ENCODE measurements around the gene LTBP4.
A peak's percentile ranks its signal among the peaks of the same experiment; 100 is the strongest.
"Not testable (repeated sequence)": the region's sequence is repeated elsewhere in the genome, so short reads cannot be mapped to it uniquely, and the experiment has no call there.

Gene LTBP4

DNA sequence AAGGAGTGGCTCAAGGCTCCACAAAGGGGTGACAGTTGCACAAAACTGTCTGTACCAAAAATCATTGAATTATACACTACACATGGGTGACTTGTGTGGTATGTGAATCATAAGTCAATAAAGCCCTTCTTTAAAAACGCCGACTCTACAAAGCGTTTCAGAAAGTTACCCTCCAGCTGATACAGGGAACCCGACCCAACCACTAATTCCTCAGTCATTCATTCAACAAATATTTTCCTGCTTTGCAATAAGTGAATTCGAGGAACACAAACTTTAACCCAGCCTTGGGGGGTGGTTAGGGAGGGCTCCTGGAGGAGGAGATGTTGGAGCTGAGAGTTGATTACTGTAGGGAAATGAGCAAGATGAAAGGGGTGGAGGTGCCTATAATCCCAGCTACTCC lies 32.0 kb downstream of the LTBP4 start:
- no peak for DNase-seq

- no peak for DNase-seq
Observed at GRCh38 chr19:40638327-40638726, 37.2 kb downstream of the LTBP4 start.

DNA sequence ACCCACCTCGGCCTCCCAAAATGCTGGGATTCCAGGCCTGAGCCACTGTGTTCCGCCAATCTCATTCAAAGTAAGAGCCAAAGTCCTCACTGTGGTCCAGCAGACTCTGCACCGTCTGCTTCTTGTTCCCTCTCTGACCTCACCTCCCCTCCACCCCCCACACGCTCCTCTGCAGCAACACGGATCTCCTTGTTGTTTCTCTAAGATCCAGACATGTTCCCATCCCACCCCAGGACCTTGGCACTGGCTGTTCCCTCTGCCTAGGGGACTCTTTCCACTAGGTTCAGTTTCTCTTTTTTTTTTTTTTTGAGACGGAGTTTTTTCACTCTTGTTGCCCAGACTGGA lies 38.4 kb downstream of the LTBP4 start:
- no peak for DNase-seq

DNA sequence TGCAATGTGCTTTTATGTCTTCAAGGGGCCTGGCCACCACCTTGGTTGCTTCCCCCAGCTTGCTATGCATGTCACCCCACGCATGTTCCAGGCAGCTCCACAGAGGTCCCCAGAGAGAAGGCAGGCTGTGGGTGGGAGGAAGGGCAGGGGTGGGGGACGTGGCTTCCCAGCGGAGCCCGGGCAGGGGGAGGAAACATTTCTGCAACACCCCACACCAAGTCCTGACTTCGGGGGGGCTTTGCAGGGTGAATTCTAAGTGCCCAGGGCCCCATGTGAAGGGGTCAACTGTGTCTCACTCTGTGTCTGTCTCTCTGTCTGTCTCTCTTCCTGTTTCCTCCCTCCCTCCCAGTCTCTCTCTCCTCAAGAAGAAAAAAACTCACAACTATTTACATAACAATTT lies 39.6 kb downstream of the LTBP4 start:
- DNase-seq: no peak

DNA sequence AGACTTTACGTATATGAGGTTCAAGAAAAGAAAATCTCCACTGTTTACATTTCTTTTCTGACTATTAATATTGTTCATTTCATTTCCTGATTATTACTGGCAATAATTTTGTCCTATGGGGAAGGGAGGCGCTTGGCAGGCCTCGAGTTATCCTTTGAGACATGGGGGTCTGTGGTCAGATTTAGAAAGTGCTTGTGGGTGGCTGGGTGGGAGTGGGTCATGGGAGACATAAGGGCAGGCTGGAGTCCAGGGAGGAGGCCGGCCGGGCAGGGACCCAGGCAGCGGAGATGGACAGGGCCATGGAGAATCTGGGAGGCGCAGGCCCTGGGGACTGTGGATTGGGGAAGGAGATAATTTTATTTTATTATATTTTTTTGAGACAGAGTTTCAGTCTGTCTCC lies 40.1 kb downstream of the LTBP4 start:
- DNase-seq: no peak

DNA sequence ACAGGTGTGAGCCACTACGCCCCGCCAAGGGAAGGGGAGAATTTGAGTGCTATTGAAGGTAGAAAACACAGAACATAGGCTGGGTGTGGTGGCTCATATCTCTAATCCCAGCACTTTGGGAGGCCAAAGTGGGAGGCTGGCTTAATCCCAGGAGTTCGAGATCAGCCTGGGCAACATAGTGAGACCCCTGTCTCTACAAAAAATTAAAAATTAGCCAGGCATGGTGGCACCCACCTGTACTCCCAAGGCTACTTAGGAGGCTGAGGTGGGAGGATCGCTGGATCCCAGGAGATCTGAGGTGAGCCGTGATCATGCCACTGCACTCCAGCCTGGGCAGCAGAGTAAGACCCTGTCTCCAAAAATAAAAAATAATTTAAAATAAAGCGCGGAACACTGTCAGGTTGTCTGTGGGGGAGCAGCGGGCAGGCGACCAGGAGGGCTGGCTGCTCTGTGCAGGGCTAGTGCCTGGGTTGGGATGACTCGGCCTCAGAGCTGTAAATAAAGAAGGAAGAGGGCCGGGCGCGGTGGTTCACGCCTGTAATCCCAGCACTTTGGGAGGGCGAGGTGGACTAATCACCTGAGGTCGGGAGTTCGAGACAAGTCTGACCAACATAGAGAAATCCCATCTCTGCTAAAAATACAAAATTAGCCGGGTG lies 41.0 kb downstream of the LTBP4 start:
- DNase-seq: no peak

DNA sequence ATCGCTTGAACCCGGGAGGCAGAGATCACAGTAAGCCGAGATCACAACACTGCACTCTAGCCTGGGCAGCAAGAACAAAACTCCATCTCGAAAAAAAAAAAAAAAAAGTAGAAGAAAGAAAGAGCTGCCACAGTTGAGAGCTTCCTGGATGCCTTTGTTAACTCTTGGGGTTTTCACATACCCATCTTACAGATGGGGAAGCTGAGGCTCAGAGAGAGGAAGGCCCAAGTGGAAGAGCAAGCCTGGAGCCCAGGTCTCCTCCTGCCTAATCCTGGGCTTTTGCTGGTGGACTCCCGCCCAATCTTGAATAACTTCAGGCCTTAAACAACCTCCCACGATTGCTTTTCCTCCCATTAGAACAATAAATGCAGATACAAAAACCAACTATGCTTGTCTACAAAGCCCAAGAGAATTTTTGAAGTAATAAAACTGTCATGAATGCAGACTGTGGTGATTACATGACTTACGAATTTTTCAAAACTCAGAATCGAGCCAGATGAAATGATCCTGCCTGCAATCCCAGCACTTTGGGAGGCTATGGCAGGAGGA lies 41.7 kb downstream of the LTBP4 start:
- no peak for DNase-seq

DNA sequence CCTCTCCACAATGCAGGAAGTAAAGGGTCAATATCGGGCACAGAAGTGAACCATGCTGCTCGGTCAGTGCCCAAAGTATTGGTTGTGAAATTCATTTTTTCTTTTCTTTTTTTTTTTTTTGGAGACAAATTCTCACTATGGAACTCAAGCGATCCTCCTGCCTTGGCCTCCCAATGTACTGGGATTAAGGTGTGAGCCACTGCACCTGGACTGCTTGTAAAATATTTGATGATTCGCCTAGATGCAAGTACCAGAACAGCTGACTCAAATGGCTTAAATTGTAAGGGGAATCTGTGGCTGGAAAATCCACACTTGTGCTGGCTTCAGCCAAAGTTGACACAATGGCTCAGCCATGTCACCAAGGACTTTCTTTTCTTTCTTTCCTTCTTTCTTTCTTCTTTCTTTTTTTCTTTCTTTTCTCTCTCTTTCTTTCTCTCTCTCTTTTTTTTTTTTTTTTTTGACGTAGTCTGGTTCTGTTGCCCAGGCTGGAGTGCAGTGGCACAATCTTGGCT lies 45.6 kb downstream of the LTBP4 start:
- no peak for DNase-seq

DNA sequence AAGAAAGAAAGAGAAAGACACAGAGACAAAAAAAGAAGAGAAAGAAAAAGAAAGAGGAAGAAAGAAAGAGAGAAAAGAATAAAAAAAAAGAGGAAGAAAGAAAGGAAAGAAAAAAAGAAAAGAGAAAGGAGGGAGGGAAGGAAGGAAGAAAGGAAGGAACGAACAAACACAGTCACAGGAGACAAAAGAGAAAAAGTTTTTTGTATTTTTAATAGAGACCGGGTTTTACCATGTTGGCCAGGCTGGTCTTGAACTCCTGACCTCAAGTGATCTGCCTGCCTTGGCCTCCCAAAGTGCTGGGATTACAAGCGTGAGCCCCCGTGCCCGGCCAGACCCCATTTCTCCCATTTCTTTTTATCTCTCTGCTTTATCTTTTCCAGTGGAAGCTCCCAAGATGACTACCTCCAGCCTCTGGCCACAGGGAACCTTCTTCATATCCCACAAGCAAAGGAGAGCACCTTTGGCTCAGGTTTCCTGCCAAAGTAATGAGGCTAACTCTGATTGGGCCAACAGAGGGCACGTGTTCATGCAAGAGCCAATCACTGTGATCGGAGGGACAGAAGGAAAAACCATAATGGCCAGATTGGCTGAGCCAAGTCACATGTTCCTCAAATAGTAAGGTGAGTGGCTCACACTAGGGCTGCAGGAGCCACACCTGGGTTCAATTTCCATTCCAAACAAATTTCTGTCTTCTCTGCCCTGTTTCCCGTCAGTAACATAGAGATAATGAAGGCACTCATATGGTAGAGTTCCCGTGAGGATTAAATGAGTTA lies 48.9 kb downstream of the LTBP4 start:
- not testable (repeated sequence) for DNase-seq

- DNase-seq: no peak
Observed at GRCh38 chr19:40650749-40651305, 49.7 kb downstream of the LTBP4 start.

DNA sequence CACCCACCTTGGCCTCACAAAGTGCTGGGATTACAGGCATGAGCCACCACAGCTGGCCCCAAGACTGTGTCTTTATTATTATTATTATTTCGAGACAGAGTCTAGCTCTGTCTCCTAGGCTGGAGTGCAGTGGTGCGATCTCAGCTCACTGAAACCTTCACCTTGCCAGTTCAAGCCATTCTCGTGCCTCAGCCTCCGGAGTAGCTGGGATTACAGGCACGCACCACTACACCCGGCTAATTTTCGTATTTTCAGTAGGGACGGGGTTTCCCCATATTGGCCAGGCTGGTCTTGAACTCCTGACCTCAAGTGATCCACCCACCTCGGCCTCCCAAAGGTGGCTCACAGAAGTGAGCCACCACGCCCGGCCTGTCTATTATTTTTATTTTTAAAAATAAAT lies 51.1 kb downstream of the LTBP4 start:
- not testable (repeated sequence) for DNase-seq

DNA sequence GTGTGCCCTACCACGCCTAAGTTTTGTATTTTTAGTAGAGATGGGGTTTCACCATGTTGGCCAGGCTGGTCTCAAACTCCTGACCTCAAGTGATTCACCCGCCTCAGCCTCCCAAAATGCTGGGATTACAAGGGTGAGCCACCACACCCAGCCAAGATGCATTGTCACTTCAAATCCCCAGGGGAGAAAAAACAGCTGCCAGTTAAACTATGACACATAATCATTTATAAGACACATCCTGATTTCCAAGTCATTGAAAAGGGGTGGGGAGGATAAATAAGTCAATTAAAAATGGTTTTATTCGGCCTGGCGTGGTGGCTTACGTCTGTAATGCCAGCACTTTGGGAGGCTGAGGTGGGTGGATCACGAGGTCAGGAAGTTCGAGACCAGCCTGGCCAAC lies 54.5 kb downstream of the LTBP4 start:
- not testable (repeated sequence) for DNase-seq

DNA sequence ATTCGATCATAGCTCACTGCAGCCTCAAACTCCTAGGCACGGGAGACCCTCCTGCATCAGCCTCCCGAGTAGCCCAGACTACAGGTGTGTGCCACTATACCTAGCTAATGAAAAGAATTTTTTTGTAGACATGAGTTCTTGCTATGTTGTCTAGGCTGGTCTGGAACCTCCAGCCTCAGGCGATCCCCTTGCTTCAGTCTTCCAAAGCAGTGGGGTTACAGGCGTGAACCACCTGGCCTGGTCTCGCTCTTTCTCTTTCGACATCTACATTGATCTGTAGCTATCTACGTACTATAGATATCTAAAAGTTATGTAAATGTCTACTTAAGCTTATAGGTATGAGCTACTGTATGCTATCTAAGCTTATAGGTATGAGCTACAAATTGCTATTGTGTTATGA lies 56.9 kb downstream of the LTBP4 start:
- no peak for DNase-seq

DNA sequence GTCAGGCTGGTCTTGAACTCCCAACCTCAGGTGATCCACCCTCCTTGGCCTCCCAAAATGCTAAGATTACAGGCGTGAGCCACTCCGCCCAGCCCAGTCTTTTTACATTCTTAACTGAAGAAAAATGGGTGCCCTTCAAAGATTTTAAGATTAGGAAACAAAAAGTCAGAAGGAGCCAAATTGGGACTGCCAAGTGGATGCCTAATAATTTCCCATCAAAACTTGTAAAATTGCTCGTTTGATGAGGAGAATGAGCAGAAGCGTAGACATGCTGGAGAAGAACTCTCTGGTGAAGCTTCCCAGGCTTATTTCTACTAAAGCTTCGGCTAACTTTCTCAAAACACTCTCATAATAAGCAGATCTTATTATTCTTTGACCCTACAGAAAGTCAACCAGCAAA lies 57.9 kb downstream of the LTBP4 start:
- no peak for DNase-seq

DNA sequence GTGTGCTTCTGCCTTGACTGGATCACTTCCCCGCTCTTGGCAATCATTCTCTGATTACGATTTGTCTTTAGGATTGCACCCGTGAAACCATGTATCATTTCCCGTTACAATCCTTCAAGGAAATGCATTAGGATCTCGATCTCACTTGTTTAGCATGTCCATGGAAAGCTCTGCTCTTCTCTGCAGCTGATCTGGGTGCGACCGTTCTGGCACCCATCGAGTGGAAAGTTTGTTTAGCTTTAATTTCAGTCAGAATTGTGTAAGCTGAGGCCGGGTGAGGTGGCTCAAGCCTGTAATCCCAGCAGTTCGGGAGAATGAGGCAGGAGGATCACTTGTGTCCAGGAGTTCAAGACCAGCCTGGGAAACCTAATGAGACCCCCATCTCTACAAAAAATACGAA lies 58.4 kb downstream of the LTBP4 start:
- DNase-seq: no peak

DNA sequence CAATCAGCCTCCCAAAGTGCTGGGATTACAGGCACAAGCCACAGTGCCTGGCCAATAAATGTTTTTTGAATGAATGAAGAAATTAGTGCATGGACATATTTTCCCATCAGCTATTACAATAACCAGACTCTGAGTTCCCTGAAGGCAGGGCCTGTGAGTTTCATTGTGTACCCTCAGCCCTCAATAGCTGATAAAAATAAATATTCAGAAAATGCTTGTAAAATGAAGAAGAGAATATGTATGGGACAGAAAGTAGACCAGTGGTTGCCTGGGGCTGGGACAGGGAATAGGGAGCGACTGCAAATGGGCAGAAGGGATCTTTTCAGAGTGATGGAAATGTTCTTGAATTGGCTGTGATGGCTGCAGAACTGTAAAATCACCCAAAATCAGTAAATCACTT lies 60.4 kb downstream of the LTBP4 start:
- no peak for DNase-seq

DNA sequence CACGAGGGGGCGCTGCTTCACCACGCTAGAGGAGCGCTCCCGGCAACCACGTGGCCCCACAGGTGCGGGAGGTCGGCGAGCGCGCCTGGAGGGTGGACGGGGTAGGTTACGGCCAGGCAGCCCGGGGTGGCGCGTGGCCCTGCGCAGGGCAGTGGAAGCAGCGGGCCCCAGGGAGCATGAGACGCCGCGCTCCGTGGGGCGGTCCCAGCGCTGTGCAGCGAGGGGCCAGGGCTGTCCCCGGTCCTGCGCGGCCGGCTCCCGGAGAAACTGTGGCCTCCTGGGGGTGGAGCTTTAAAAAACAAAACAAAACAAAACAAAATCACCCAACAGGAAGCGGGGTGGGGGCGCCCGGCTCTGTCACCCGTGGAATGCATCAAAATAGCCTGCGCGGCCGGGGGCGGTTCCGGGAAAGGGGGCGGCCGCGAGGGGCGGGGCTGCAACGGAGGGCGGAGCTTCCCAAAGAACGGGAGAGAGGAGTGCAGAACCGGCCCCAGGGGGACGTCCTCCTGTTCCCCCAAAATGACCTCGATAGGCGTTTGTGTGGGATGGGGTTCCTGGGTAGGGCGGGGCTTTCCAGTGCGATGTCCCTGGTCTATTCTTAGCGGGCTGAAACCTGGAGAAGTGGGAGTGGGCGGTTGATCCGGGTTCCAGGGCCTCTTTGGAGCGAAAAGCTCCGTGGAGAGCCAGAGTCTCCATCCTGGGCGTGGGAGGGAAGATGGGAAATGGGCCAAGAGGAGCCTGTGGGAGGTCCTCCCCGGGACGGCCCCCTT lies 61.9 kb downstream of the LTBP4 start:
- peak; percentile 81 for DNase-seq

- DNase-seq: no peak
Observed at GRCh38 chr19:40663695-40664692, 62.8 kb downstream of the LTBP4 start.

- DNase-seq: no peak
Observed at GRCh38 chr19:40666803-40667438, 65.8 kb downstream of the LTBP4 start.

GRCh38 chr19:40667602-40668001 lies 66.4 kb downstream of the LTBP4 start:
- DNase-seq: no peak

DNA sequence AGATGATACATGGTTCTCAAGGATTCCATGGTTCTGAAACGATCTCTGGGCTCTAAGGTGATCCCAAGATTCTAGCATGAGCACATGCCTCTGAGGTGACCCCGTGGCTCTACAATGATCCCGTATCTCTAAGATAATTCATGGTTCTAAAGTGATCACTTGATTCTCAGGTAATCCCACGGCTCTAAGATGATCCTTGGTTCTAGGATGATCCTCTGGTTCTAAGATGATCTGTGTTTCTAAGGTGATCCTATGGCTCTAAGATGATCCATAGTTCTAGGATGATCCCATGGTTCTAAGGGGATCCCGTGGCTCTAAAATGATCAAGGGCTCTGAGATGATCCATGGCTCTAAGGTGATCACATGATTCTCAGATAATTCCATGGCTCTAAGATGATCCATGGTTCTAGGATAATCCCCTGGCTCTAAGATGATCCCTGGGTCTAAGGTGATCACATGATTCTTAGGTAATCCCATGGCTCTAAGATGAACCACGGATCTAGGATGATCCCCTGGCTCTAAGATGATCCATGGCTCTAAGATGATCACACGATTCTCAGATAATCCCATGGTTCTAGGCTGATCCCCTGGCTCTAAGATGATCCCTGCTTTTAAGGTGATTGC lies 67.9 kb downstream of the LTBP4 start:
- no peak for DNase-seq
